HEK293T (cell line): ENCODE measurements around the gene PRLH.

Experiments
- CTCF ChIA-PET: fragments of 350-600 bp; formaldehyde crosslinking; extraction: SDS; loops from one replicate; lab custom pipeline; 2021; ENCODE audit warnings: antibody characterized with exemption, inconsistent platforms; lab: Yijun Ruan, JAX
- POLR2A ChIA-PET: fragments of 350-600 bp; formaldehyde crosslinking; extraction: SDS; loops from one replicate; lab custom pipeline; 2020; ENCODE audit warnings: antibody characterized with exemption, inconsistent platforms; lab: Yijun Ruan, JAX
- DNase-seq: peaks from one replicate; pipeline ENCODE4 v3.0.0; 2012; ENCODE audit warnings: mixed read lengths; ENCODE audit errors: extremely low spot score
- ARNT ChIP-seq: fragments of 450-650 bp; IDR thresholded peaks from 2 replicates; pipeline ENCODE4 v1.6.1; 2017; ENCODE audit warnings: mild to moderate bottlenecking
- BHLHE40 ChIP-seq: fragments of 450-650 bp; IDR thresholded peaks from 2 replicates; pipeline ENCODE4 v1.6.1; 2016; ENCODE audit warnings: mild to moderate bottlenecking, moderate library complexity, borderline replicate concordance
- CTBP1 ChIP-seq: fragments of 450-650 bp; IDR thresholded peaks from 2 replicates; pipeline ENCODE4 v1.6.1; 2016; ENCODE audit warnings: borderline replicate concordance
- ELF4 ChIP-seq: fragments of 450-650 bp; IDR thresholded peaks from 2 replicates; pipeline ENCODE4 v1.6.1; 2017; ENCODE audit warnings: antibody characterized with exemption
- FOXA1 ChIP-seq: fragments of 450-650 bp; IDR thresholded peaks from 2 replicates; pipeline ENCODE4 v1.6.1; 2016; ENCODE audit warnings: mild to moderate bottlenecking
- FOXK2 ChIP-seq: fragments of 450-650 bp; IDR thresholded peaks from 2 replicates; pipeline ENCODE4 v1.6.1; 2016; ENCODE audit warnings: mild to moderate bottlenecking
- FOXM1 ChIP-seq: fragments of 450-650 bp; IDR thresholded peaks from 2 replicates; pipeline ENCODE4 v1.6.1; 2017; ENCODE audit warnings: mild to moderate bottlenecking, borderline replicate concordance
- HDGF ChIP-seq: fragments of 450-650 bp; IDR thresholded peaks from 2 replicates; pipeline ENCODE4 v1.6.1; 2017; ENCODE audit warnings: antibody characterized with exemption, borderline replicate concordance
- L3MBTL2 ChIP-seq: fragments of 450-650 bp; conservative IDR thresholded peaks from 2 replicates; pipeline ENCODE4 v1.6.1; 2016; ENCODE audit warnings: mild to moderate bottlenecking
- LEF1 ChIP-seq: fragments of 450-650 bp; IDR thresholded peaks from 2 replicates; pipeline ENCODE4 v1.6.1; 2017; ENCODE audit warnings: mild to moderate bottlenecking, borderline replicate concordance
- NFRKB ChIP-seq: fragments of 450-650 bp; IDR thresholded peaks from 2 replicates; pipeline ENCODE4 v1.6.1; 2016; ENCODE audit warnings: mild to moderate bottlenecking, moderate library complexity
- SP1 ChIP-seq: fragments of 450-650 bp; IDR thresholded peaks from 2 replicates; pipeline ENCODE4 v1.6.1; 2017
- SUZ12 ChIP-seq: fragments of 450-650 bp; IDR thresholded peaks from 2 replicates; pipeline ENCODE4 v1.6.1; 2016; ENCODE audit warnings: mild to moderate bottlenecking
- TARDBP ChIP-seq: fragments of 450-650 bp; IDR thresholded peaks from 2 replicates; pipeline ENCODE4 v1.6.1; 2016
- ZNF384 ChIP-seq: fragments of 450-650 bp; IDR thresholded peaks from 2 replicates; pipeline ENCODE4 v1.6.1; 2016
- TF ChIP-seq, protein P1 (sequence below): fragments of 450-650 bp; IDR thresholded peaks from 2 replicates; pipeline ENCODE4 v1.6.1; 2016

The PRLH gene

DNA sequence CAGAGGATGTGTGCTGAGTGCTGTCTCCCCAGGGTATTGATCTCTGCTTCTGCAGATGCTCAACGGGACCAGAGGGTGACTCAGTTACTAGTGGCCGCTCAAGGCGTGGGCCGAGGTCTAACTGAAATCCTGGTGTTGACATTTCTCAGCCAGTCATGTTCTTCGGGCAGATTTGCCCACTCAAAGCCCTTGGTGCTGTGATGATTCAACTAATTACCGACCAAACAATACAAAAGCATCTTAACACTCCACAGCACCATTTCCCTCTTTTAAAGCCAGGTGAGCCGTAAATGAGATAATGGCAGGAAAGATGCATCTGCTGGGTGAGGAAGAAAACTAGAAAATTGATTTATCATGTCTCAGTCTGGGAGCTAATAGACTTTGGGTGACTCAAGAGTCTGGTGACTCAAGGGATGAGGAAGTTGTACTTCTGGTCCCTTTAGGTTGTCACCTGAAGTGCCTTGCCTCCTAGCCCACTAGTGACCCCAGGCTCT lies 32.7 kb upstream of the PRLH start:
- no peak for DNase-seq
- no peak for TF ChIP-seq ELF4
- POLR2A ChIA-PET = no interaction called here
- CTCF ChIA-PET = interaction anchor here (0.7 kb wide), 1 partner anchor 1020 kb away, joined by 6 read pairs; no protein-coding TSS in a partner anchor

- POLR2A ChIA-PET = no interaction called here
- CTCF ChIA-PET = no interaction called here
- TF ChIP-seq HDGF (no peak), SP1 (no peak), FOXA1 (no peak), FOXM1 (no peak), ELF4 (no peak), TARDBP (no peak), LEF1 (no peak), ZNF384 (no peak), CTBP1 (no peak), FOXK2 (no peak), ARNT (no peak), L3MBTL2 (no peak), NFRKB (no peak), SUZ12 (no peak), BHLHE40 (no peak)
- TF ChIP-seq, protein P1, sequence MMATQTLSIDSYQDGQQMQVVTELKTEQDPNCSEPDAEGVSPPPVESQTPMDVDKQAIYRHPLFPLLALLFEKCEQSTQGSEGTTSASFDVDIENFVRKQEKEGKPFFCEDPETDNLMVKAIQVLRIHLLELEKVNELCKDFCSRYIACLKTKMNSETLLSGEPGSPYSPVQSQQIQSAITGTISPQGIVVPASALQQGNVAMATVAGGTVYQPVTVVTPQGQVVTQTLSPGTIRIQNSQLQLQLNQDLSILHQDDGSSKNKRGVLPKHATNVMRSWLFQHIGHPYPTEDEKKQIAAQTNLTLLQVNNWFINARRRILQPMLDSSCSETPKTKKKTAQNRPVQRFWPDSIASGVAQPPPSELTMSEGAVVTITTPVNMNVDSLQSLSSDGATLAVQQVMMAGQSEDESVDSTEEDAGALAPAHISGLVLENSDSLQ = no peak
- no peak for DNase-seq
Measured at GRCh38 chr2:237534380-237534779, 32.0 kb upstream of the PRLH start.

DNA sequence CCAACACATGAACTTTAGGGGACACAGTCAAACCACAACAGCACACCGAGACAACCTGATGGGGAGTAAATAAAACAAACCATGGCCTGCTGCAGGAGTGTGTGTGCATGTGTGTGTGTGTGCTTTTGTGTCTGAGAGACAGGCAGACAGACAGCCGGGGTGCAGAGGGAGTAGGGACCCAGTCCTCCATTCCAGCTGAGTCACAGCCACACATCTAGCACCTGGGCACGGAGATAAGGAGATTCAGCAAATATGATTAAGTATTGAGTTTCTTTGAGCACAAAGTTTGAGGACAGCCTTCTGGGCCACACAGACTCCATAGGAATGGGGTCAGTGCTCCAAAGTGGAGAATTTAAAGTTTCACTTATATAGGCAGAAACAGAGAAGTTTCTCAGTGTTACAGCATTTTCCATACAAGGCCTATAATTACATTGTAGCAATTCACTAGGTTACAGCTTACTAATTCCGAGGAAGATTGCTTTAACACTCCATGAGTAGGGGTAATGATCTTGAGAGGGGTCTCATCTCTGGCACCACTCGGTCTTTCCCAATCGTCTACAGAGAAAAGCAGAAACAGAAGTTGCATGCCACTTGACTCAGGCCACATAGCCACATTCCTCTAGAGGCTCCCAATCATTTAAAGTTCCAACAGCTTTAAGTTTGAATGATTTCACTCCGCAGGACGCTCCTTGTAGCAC lies 30.8 kb upstream of the PRLH start:
- CTCF ChIA-PET = no interaction called here
- POLR2A ChIA-PET = no interaction called here
- TF ChIP-seq LEF1 = no peak
- TF ChIP-seq SUZ12 = no peak
- TF ChIP-seq FOXM1 = no peak
- TF ChIP-seq ZNF384 = no peak
- TF ChIP-seq HDGF = no peak
- TF ChIP-seq FOXK2 = no peak
- no peak for TF ChIP-seq BHLHE40
- TF ChIP-seq FOXA1 = no peak
- TF ChIP-seq NFRKB = no peak
- no peak for TF ChIP-seq CTBP1
- no peak for TF ChIP-seq L3MBTL2
- TF ChIP-seq ARNT = no peak
- no peak for TF ChIP-seq SP1
- TF ChIP-seq, protein P1 = no peak
- no peak for DNase-seq

- TF ChIP-seq ELF4 (no peak), NFRKB (no peak), SP1 (no peak), ARNT (no peak)
- DNase-seq = no peak
- ChIA-PET CTCF (no interaction called here), POLR2A (no interaction called here)
Measured at GRCh38 chr2:237536083-237536415, 30.3 kb upstream of the PRLH start.

DNA sequence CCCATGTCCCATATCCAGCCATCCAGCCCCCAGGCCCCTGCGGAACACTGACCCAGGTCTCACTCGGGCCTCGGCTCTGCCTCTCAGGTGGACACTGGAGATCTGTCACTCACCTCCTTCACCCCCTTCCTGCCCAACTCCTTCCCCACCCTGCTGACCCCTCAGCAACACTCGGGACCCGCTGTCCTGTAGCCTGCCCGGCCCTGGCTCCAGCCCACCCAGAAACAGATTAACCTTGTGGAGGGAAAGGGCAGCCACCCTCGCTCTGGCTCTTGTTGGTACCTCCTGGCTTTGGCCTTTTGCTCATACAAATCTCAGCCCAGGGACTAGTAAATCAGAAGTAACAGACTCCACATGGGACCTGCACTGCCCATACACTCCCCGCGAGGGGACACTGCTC lies 29.8 kb upstream of the PRLH start:
- TF ChIP-seq CTBP1 = no peak
- POLR2A ChIA-PET = no interaction called here
- DNase-seq = no peak

GRCh38 chr2:237538001-237538720 lies 28.2 kb upstream of the PRLH start:
- POLR2A ChIA-PET = no interaction called here
- TF ChIP-seq BHLHE40 (no peak), FOXA1 (no peak), FOXM1 (no peak), FOXK2 (no peak), ZNF384 (no peak), LEF1 (no peak)
- TF ChIP-seq, protein P1 = no peak
- CTCF ChIA-PET = no interaction called here
- no peak for DNase-seq

More for the DNA sequence above, 29.8 kb upstream of the PRLH start:
- CTCF ChIA-PET = no interaction called here

DNA sequence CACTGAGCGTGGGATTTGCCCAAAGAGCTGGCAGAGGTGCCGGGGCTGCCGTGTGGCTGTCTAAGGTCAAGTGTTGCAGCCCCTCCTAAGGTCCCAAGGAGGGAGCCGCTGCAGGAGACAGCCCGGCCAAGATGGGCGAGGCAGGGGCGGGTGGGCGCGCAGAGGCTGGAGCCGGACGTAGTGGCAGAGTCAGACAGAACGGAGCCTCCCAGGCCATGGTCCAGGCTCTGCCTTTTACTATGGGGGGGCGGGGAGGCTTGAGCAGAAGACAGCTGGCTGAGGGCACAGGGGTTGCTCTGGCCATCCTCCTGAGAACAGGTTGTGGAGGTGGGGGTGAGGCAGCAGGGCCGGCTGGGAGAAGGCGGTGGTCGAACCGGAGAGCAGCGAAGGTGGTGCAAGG lies 27.5 kb upstream of the PRLH start:
- ChIA-PET POLR2A (no interaction called here), CTCF (no interaction called here)
- no peak for TF ChIP-seq NFRKB
- no peak for TF ChIP-seq FOXM1
- no peak for TF ChIP-seq FOXA1
- TF ChIP-seq ELF4 = no peak
- no peak for DNase-seq
